HEK293T (cell line): ENCODE data around the gene EIF1.

ENCODE experiments used
- CTBP1 ChIP-seq: fragments of 450-650 bp; IDR thresholded peaks from 2 replicates; pipeline ENCODE4 v1.6.1; 2016; ENCODE audit warnings: borderline replicate concordance
- FOXA1 ChIP-seq: fragments of 450-650 bp; IDR thresholded peaks from 2 replicates; pipeline ENCODE4 v1.6.1; 2016; ENCODE audit warnings: mild to moderate bottlenecking
- FOXK2 ChIP-seq: fragments of 450-650 bp; IDR thresholded peaks from 2 replicates; pipeline ENCODE4 v1.6.1; 2016; ENCODE audit warnings: mild to moderate bottlenecking
- SUZ12 ChIP-seq: fragments of 450-650 bp; IDR thresholded peaks from 2 replicates; pipeline ENCODE4 v1.6.1; 2016; ENCODE audit warnings: mild to moderate bottlenecking

GRCh38 chr17:41683441-41684007 is 5.2 kb upstream of the EIF1 start:
- no peak for TF ChIP-seq FOXK2
- TF ChIP-seq CTBP1: no peak
- TF ChIP-seq SUZ12: no peak
- no peak for TF ChIP-seq FOXA1
